HEK293 (cell line): Measurements from ENCODE around the gene PLXNA2.
A peak's percentile ranks its signal among the peaks of the same experiment; 100 is the strongest.

Experiments
- CTCF ChIA-PET: fragments of 350-600 bp; formaldehyde crosslinking; extraction: SDS; loops from one replicate; lab custom pipeline; 2021; ENCODE audit warnings: antibody characterized with exemption; lab: Yijun Ruan, JAX
- POLR2A ChIA-PET: fragments of 300-600 bp; formaldehyde crosslinking; extraction: SDS; loops from one replicate; lab custom pipeline; 2020; ENCODE audit warnings: antibody characterized with exemption, inconsistent platforms; lab: Yijun Ruan, JAX
- H3K27ac ChIP-seq: fragments of 200-500 bp; sonication (Bioruptor generic); 2 replicates; pipeline ENCODE4 v1.5.1; 2014; ENCODE audit warnings: low read depth, low read length, control low read depth, inconsistent platforms; ENCODE audit errors: extremely low read depth
- H3K36me3 ChIP-seq, 2 experiments: fragments of 200-500 bp in 1 of 2; sonication (Bioruptor generic) in 1 of 2; 1 replicate in 1 of 2; 2 replicates in 1 of 2; pipeline ENCODE4 v1.5.1; 2014 to 2017; ENCODE audit warnings: inconsistent platforms in 2 of 2, low read length in 2 of 2; ENCODE audit not compliant: control insufficient read depth in 2 of 2, insufficient read depth in 1 of 2
- H3K4me1 ChIP-seq: fragments of 200-500 bp; sonication (Bioruptor generic); 2 replicates; pipeline ENCODE4 v1.5.1; 2014; ENCODE audit warnings: mild to moderate bottlenecking, low read length, inconsistent platforms; ENCODE audit not compliant: control insufficient read depth, insufficient read depth
- H3K4me3 ChIP-seq: 2 replicates; pipeline ENCODE4 v1.5.1; 2011; ENCODE audit warnings: low read depth, mild to moderate bottlenecking, control low read depth, low read length, moderate library complexity
- H3K9me3 ChIP-seq: fragments of 200-500 bp; sonication (Bioruptor generic); 2 replicates; pipeline ENCODE4 v1.5.1; 2014; ENCODE audit warnings: low read depth, low read length, inconsistent platforms; ENCODE audit not compliant: control insufficient read depth, insufficient read depth
- EGR2 ChIP-seq: fragments of 450-650 bp; formaldehyde crosslinking; IDR thresholded peaks from 2 replicates; pipeline ENCODE4 v1.5.1; 2016; ENCODE audit warnings: low read depth, missing biosample characterization, missing genetic modification characterization
- MZF1 ChIP-seq: fragments of 450-650 bp; formaldehyde crosslinking; IDR thresholded peaks from 2 replicates; pipeline ENCODE4 v1.5.1; 2017; ENCODE audit warnings: missing biosample characterization, missing genetic modification characterization, borderline replicate concordance
- SCRT1 ChIP-seq: fragments of 450-650 bp; formaldehyde crosslinking; IDR thresholded peaks from 2 replicates; pipeline ENCODE4 v1.5.1; 2016; ENCODE audit warnings: missing biosample characterization, missing genetic modification characterization, borderline replicate concordance
- ZNF175 ChIP-seq: fragments of 450-650 bp; formaldehyde crosslinking; IDR thresholded peaks from 2 replicates; pipeline ENCODE4 v1.5.1; 2016; ENCODE audit warnings: missing biosample characterization, missing genetic modification characterization
- ZNF19 ChIP-seq: fragments of 450-650 bp; formaldehyde crosslinking; IDR thresholded peaks from 2 replicates; pipeline ENCODE4; 2016; ENCODE audit warnings: missing biosample characterization, missing genetic modification characterization, low read depth
- ZNF239 ChIP-seq: fragments of 450-650 bp; formaldehyde crosslinking; IDR thresholded peaks from 2 replicates; pipeline ENCODE4 v1.5.1; 2016; ENCODE audit warnings: missing biosample characterization, missing genetic modification characterization
- ZNF274 ChIP-seq, 2 experiments: fragments of 200-500 bp in 1 of 2; fragments of 450-650 bp in 1 of 2; sonication (Bioruptor generic) in 1 of 2; formaldehyde crosslinking in 1 of 2; IDR thresholded peaks; 2 replicates each; pipeline versions ENCODE4 v1.5.1 to v1.6.1; 2014 to 2016; ENCODE audit warnings: borderline replicate concordance in 1 of 2, inconsistent platforms in 1 of 2, low read length in 1 of 2, missing biosample characterization in 1 of 2, missing genetic modification characterization in 1 of 2
- ZNF311 ChIP-seq: fragments of 450-650 bp; formaldehyde crosslinking; IDR thresholded peaks from 2 replicates; pipeline ENCODE4 v1.5.1; 2017; ENCODE audit warnings: missing biosample characterization, missing genetic modification characterization, borderline replicate concordance
- ZNF335 ChIP-seq: fragments of 450-650 bp; formaldehyde crosslinking; conservative IDR thresholded peaks from 2 replicates; pipeline ENCODE4 v1.5.1; 2016; ENCODE audit warnings: missing biosample characterization, missing genetic modification characterization
- ZNF341 ChIP-seq: fragments of 450-650 bp; formaldehyde crosslinking; IDR thresholded peaks from 2 replicates; pipeline ENCODE4; 2016; ENCODE audit warnings: low read depth, missing biosample characterization, missing genetic modification characterization
- ZNF433 ChIP-seq: fragments of 450-650 bp; formaldehyde crosslinking; IDR thresholded peaks from 2 replicates; pipeline ENCODE4 v1.5.1; 2016; ENCODE audit warnings: missing biosample characterization, missing genetic modification characterization, low read depth
- ZNF510 ChIP-seq: fragments of 450-650 bp; formaldehyde crosslinking; IDR thresholded peaks from 2 replicates; pipeline ENCODE4 v1.5.1; 2018; ENCODE audit warnings: mild to moderate bottlenecking, missing genetic modification characterization, missing biosample characterization; ENCODE audit not compliant: insufficient replicate concordance
- ZNF549 ChIP-seq: fragments of 450-650 bp; IDR thresholded peaks from 2 replicates; pipeline ENCODE4 v1.5.1; 2018; ENCODE audit warnings: missing biosample characterization, missing genetic modification characterization, mild to moderate bottlenecking, inconsistent platforms, moderate library complexity
- TF ChIP-seq, protein P1 (sequence below): fragments of 450-650 bp; formaldehyde crosslinking; IDR thresholded peaks from 2 replicates; pipeline ENCODE4 v1.5.1; 2017; ENCODE audit warnings: missing biosample characterization, missing genetic modification characterization
- TF ChIP-seq, protein P2 (sequence below): fragments of 450-650 bp; formaldehyde crosslinking; IDR thresholded peaks from 2 replicates; pipeline ENCODE4 v1.5.1; 2016; ENCODE audit warnings: missing biosample characterization, missing genetic modification characterization, borderline replicate concordance
- TF ChIP-seq, protein P3 (sequence below): fragments of 450-650 bp; IDR thresholded peaks from 2 replicates; pipeline ENCODE4 v1.5.1; 2018; ENCODE audit warnings: missing biosample characterization, missing genetic modification characterization
- TF ChIP-seq, protein P4 (sequence below): fragments of 450-650 bp; formaldehyde crosslinking; IDR thresholded peaks from 2 replicates; pipeline ENCODE4 v1.5.1; 2017; ENCODE audit warnings: missing biosample characterization, missing genetic modification characterization
- TF ChIP-seq, protein P5 (sequence below): fragments of 450-650 bp; formaldehyde crosslinking; IDR thresholded peaks from 2 replicates; pipeline ENCODE4 v1.5.1; 2016; ENCODE audit warnings: missing biosample characterization, missing genetic modification characterization

The PLXNA2 gene

DNA sequence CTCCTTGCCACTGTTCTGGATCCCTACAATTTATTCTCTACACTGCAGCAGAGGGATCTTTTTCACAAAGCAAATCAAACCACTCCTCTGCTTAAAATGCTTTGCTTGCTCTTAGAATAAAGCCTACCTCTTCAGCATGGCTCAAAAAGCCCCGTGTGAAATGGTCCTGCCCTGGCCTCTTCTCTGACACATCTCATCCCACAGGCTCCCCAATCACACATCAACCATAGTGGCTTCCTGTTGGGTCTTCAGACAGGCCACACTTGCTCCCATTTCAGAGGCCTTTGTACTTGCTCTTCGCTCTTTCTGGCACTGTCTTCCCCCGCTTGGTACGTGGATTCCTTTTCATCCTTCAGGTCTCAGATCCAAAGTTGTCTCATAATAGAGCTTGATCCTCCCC, 44.3 kb upstream of the PLXNA2 start:
- Histone ChIP-seq H3K4me1 (no peaks in the 10 kb centered on the region), H3K4me3 (no peak overlapping the region), H3K9me3 (no peaks in the 10 kb centered on the region), H3K27ac (no peak overlapping the region), H3K36me3 (no peaks in the 10 kb centered on the region)
- ChIA-PET POLR2A (interaction anchor here (0.6 kb wide), 1 partner anchor 36 kb away, joined by 3 read pairs; no protein-coding TSS in a partner anchor), CTCF (no interaction called here)
- no peak for TF ChIP-seq ZNF341
- no peak for TF ChIP-seq MZF1 (tag by site-specific recombination)
- TF ChIP-seq EGR2 (tag by site-specific recombination) = no peak
- no peak for TF ChIP-seq ZNF510 (tag by site-specific recombination)
- TF ChIP-seq, protein P1, sequence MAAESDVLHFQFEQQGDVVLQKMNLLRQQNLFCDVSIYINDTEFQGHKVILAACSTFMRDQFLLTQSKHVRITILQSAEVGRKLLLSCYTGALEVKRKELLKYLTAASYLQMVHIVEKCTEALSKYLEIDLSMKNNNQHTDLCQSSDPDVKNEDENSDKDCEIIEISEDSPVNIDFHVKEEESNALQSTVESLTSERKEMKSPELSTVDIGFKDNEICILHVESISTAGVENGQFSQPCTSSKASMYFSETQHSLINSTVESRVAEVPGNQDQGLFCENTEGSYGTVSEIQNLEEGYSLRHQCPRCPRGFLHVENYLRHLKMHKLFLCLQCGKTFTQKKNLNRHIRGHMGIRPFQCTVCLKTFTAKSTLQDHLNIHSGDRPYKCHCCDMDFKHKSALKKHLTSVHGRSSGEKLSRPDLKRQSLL (tag by site-specific recombination) = no peak
- no peak for TF ChIP-seq SCRT1 (tag by site-specific recombination)
- TF ChIP-seq ZNF549 (tag by site-specific recombination) = no peak
- TF ChIP-seq, protein P2, sequence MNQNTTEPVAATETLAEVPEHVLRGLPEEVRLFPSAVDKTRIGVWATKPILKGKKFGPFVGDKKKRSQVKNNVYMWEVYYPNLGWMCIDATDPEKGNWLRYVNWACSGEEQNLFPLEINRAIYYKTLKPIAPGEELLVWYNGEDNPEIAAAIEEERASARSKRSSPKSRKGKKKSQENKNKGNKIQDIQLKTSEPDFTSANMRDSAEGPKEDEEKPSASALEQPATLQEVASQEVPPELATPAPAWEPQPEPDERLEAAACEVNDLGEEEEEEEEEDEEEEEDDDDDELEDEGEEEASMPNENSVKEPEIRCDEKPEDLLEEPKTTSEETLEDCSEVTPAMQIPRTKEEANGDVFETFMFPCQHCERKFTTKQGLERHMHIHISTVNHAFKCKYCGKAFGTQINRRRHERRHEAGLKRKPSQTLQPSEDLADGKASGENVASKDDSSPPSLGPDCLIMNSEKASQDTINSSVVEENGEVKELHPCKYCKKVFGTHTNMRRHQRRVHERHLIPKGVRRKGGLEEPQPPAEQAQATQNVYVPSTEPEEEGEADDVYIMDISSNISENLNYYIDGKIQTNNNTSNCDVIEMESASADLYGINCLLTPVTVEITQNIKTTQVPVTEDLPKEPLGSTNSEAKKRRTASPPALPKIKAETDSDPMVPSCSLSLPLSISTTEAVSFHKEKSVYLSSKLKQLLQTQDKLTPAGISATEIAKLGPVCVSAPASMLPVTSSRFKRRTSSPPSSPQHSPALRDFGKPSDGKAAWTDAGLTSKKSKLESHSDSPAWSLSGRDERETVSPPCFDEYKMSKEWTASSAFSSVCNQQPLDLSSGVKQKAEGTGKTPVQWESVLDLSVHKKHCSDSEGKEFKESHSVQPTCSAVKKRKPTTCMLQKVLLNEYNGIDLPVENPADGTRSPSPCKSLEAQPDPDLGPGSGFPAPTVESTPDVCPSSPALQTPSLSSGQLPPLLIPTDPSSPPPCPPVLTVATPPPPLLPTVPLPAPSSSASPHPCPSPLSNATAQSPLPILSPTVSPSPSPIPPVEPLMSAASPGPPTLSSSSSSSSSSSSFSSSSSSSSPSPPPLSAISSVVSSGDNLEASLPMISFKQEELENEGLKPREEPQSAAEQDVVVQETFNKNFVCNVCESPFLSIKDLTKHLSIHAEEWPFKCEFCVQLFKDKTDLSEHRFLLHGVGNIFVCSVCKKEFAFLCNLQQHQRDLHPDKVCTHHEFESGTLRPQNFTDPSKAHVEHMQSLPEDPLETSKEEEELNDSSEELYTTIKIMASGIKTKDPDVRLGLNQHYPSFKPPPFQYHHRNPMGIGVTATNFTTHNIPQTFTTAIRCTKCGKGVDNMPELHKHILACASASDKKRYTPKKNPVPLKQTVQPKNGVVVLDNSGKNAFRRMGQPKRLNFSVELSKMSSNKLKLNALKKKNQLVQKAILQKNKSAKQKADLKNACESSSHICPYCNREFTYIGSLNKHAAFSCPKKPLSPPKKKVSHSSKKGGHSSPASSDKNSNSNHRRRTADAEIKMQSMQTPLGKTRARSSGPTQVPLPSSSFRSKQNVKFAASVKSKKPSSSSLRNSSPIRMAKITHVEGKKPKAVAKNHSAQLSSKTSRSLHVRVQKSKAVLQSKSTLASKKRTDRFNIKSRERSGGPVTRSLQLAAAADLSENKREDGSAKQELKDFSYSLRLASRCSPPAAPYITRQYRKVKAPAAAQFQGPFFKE (tag by site-specific recombination) = no peak
- TF ChIP-seq ZNF175 (tag by site-specific recombination) = no peak

DNA sequence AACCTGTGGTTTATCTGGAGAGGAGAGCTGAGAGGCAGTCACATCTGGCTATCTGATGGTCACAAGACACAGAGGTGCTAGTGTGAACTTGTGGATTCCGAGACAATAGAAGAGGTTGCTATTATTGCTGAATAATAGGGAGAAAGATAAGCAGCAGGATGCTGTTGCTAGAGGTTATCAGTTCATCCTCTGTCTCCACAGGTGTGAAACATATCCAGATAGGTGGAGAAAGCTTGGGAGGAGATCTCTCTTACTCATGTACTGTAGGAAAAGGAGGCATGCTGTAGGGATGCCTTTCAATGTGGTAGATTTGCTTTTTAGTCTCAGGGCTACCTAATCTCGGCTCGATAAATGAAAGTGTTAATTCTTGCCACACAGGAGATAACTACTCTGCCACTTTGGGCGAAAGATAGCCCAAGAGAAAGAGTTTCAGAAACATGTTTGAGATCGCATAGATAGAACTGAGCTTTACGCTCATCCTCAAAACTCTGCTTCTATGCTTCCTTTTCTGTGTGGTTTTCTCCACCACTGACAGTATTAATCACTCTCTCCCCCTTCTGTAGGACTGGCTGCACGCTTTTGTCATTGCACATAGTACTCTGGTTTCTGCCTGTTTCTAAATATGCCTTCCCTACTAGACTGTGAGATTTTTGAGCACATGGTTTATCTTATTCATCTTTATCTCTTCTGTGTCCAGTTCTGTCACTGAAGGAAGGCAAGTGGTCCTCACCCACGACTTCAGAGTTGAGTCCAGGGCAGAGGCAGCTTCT, 36.7 kb upstream of the PLXNA2 start:
- H3K4me1 ChIP-seq = peaks cover 5% of the 10 kb centered on the region
- no peak overlapping the region for H3K27ac ChIP-seq
- TF ChIP-seq ZNF311 = no peak
- TF ChIP-seq ZNF433 (tag by site-specific recombination) = no peak
- TF ChIP-seq, protein P3, sequence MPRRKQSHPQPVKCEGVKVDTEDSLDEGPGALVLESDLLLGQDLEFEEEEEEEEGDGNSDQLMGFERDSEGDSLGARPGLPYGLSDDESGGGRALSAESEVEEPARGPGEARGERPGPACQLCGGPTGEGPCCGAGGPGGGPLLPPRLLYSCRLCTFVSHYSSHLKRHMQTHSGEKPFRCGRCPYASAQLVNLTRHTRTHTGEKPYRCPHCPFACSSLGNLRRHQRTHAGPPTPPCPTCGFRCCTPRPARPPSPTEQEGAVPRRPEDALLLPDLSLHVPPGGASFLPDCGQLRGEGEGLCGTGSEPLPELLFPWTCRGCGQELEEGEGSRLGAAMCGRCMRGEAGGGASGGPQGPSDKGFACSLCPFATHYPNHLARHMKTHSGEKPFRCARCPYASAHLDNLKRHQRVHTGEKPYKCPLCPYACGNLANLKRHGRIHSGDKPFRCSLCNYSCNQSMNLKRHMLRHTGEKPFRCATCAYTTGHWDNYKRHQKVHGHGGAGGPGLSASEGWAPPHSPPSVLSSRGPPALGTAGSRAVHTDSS (tag by site-specific recombination) = no peak
- TF ChIP-seq, protein P4, sequence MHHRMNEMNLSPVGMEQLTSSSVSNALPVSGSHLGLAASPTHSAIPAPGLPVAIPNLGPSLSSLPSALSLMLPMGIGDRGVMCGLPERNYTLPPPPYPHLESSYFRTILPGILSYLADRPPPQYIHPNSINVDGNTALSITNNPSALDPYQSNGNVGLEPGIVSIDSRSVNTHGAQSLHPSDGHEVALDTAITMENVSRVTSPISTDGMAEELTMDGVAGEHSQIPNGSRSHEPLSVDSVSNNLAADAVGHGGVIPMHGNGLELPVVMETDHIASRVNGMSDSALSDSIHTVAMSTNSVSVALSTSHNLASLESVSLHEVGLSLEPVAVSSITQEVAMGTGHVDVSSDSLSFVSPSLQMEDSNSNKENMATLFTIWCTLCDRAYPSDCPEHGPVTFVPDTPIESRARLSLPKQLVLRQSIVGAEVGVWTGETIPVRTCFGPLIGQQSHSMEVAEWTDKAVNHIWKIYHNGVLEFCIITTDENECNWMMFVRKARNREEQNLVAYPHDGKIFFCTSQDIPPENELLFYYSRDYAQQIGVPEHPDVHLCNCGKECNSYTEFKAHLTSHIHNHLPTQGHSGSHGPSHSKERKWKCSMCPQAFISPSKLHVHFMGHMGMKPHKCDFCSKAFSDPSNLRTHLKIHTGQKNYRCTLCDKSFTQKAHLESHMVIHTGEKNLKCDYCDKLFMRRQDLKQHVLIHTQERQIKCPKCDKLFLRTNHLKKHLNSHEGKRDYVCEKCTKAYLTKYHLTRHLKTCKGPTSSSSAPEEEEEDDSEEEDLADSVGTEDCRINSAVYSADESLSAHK (tag by site-specific recombination) = no peak
- peak; percentile 57 for TF ChIP-seq ZNF335 (tag by site-specific recombination)
- TF ChIP-seq ZNF239 (tag by site-specific recombination) = no peak
- no peak for TF ChIP-seq ZNF19 (tag by site-specific recombination)
- TF ChIP-seq ZNF274 (IDR thresholded peaks at IDR 0.05; ENCODE audit: low read length) = no peak
- TF ChIP-seq ZNF274 (tag by site-specific recombination; IDR thresholded peaks at IDR 0.05; ENCODE audit: borderline replicate concordance) = no peak
- TF ChIP-seq, protein P5, sequence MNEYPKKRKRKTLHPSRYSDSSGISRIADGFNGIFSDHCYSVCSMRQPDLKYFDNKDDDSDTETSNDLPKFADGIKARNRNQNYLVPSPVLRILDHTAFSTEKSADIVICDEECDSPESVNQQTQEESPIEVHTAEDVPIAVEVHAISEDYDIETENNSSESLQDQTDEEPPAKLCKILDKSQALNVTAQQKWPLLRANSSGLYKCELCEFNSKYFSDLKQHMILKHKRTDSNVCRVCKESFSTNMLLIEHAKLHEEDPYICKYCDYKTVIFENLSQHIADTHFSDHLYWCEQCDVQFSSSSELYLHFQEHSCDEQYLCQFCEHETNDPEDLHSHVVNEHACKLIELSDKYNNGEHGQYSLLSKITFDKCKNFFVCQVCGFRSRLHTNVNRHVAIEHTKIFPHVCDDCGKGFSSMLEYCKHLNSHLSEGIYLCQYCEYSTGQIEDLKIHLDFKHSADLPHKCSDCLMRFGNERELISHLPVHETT (tag by site-specific recombination) = no peak
- H3K4me3 ChIP-seq = no peak overlapping the region
- ChIA-PET CTCF (interaction anchor here (0.8 kb wide), 1 partner anchor 36 kb away, joined by 3 read pairs; the partner anchor contains the start of gene PLXNA2), POLR2A (no interaction called here)
- H3K9me3 ChIP-seq = no peaks in the 10 kb centered on the region
- H3K36me3 ChIP-seq = no peaks in the 10 kb centered on the region
